Stomach (tissue), 9 donors: ENCODE data around the gene HDLBP. TPM values are rescaled to one million over a fixed set of nuclear protein-coding genes. Genes with fewer than 3 reads are reported as not detected.

ENCODE experiments used
- DNase-seq, 2 donors: peaks; one replicate each; pipeline versions ENCODE4 v3.0.0 to v3.0.0-alpha.2; 2013 to 2019
- H3K27ac ChIP-seq, 5 donors: fragments of 200-600 bp in 4 of 5; sonication (generic) in 4 of 5; one replicate each; pipeline ENCODE4 v1.5.1; 2013 to 2019; ENCODE audit warnings: mild to moderate bottlenecking in 1 of 5, moderate library complexity in 1 of 5
- H3K27me3 ChIP-seq, 3 donors: fragments of 200-600 bp; sonication (generic); one replicate each; pipeline ENCODE4 v1.5.1; 2017 to 2019; ENCODE audit warnings: mixed run types in 1 of 3
- H3K36me3 ChIP-seq, 4 donors: fragments of 200-600 bp; sonication (generic); 1 replicate in 3 of 4; 2 replicates in 1 of 4; pipeline ENCODE4 v1.5.1; 2016 to 2019
- H3K4me1 ChIP-seq, 4 donors: fragments of 200-600 bp; sonication (generic); one replicate each; pipeline ENCODE4 v1.5.1; 2016 to 2019
- H3K4me3 ChIP-seq, 4 donors: fragments of 200-600 bp; sonication (generic) in 3 of 4; one replicate each; pipeline ENCODE4 v1.5.1; 2016 to 2019; ENCODE audit warnings: mild to moderate bottlenecking in 1 of 4
- H3K9me3 ChIP-seq, 4 donors: fragments of 200-600 bp; sonication (generic); one replicate each; pipeline ENCODE4 v1.5.1; 2016 to 2019
- CTCF ChIP-seq, 7 experiments: fragments of 450-650 bp in 4 of 7; fragments of 200-600 bp in 3 of 7; sonication (generic) in 3 of 7; IDR thresholded peaks; one replicate each; pipeline ENCODE4 v1.5.1; 2016 to 2019; ENCODE audit warnings: antibody characterized with exemption in 7 of 7, control low read depth in 2 of 7, mild to moderate bottlenecking in 1 of 7
- EP300 ChIP-seq: sonication (generic); formaldehyde crosslinking; IDR thresholded peaks from one replicate; pipeline ENCODE4 v1.6.1; 2017; ENCODE audit warnings: antibody characterized with exemption
- POLR2A ChIP-seq, 4 donors: fragments of 450-650 bp; IDR thresholded peaks; one replicate each; pipeline ENCODE4 v1.6.1; 2016; ENCODE audit warnings: antibody characterized with exemption in 4 of 4, control low read depth in 2 of 4, mild to moderate bottlenecking in 1 of 4, moderate library complexity in 1 of 4
- POLR2AphosphoS5 ChIP-seq, 3 donors: sonication (generic); formaldehyde crosslinking; IDR thresholded peaks; one replicate each; pipeline ENCODE4 v1.6.1; 2016; ENCODE audit warnings: antibody characterized with exemption in 3 of 3
- WGBS, 5 donors: extraction: QIAGEN DNeasy Blood & Tissue Kit in 3 of 5; methylation state at CpG; one replicate each; pipeline versions ENCODE4 v1.1.5 to v1.1.7; 2013 to 2018; 5-methylcytosine and 5-hydroxymethylcytosine counted together
- intact Hi-C: fragments of 100-400 bp; cut with DNase I; formaldehyde crosslinking; loops from one replicate; pipeline ENCODE4 v1.15.1; 2023; ENCODE audit warnings: low total_unique reads
- polyA plus RNA-seq, 3 donors: library from polyadenylated mRNA; stranded (reverse); fragments of 200-250 nt; gene quantifications; one replicate each; pipeline ENCODE4 v1.2.3, GENCODE V29; 2013
- total RNA-seq, 5 donors: library from RNA; depleted of rRNA; stranded (reverse); fragments of >200 nt; gene quantifications; one replicate each; pipeline versions ENCODE4 v1.1.0 to v1.2.3, GENCODE V29; 2014 to 2016
- donor health status: healthy with polysubstance abuse.
- donor health status: Bipolar disorder and iron deficiency.
- donor health status: healthy.

HDLBP gene
- total and polyA plus RNA-seq, 8 donors, result 171 to 752 (median 397) TPM

- H3K36me3 ChIP-seq, result peaks cover 68 to 100% (median 100%) of the 10 kb centered on the region in 4 donors
- peaks cover 0 to 9% (median 3%) of the 10 kb centered on the region in 4 donors for H3K4me1 ChIP-seq
- DNase-seq, result peak in 1 of 2 donors; percentile 22
- H3K27ac ChIP-seq, result no peak overlapping the region
- TF ChIP-seq POLR2AphosphoS5 (IDR thresholded peaks at IDR 0.05) (no peak), CTCF (IDR thresholded peaks at IDR 0.05) (no peak), EP300 (no peak), POLR2A (IDR thresholded peaks at IDR 0.05) (no peak)
- no peaks in the 10 kb centered on the region for H3K27me3 ChIP-seq
- H3K9me3 ChIP-seq, result no peaks in the 10 kb centered on the region
- intact Hi-C loops, result no loop called here
- WGBS, 5 donors, result 74 to 84% (median 79%) methylated on average over 13 of the region's 13 CpGs
- H3K4me3 ChIP-seq, result no peak overlapping the region
Observed at GRCh38 chr2:241255542-241256167, 59.8 kb downstream of the HDLBP start.

- Histone ChIP-seq H3K4me3 (no peak overlapping the region), H3K27me3 (no peaks in the 10 kb centered on the region), H3K9me3 (no peaks in the 10 kb centered on the region), H3K27ac (no peak overlapping the region), H3K36me3 (peaks cover 68 to 100% (median 100%) of the 10 kb centered on the region in 4 donors), H3K4me1 (peaks cover 0 to 9% (median 3%) of the 10 kb centered on the region in 4 donors)
- intact Hi-C loops, result no loop called here
- TF ChIP-seq POLR2AphosphoS5 (IDR thresholded peaks at IDR 0.05), result no peak
- DNase-seq, result no peak
- 84 to 90% (median 89%) methylated on average over 8 to 10 of the region's 10 CpGs for whole genome bisulfite sequencing, 5 donors
Observed at GRCh38 chr2:241254904-241255351, 60.5 kb downstream of the HDLBP start.

- Histone ChIP-seq H3K36me3 (peaks cover 83 to 100% (median 100%) of the 10 kb centered on the region in 4 donors), H3K4me3 (no peak overlapping the region), H3K4me1 (peaks cover 0 to 5% (median 0%) of the 10 kb centered on the region in 4 donors), H3K27ac (no peak overlapping the region), H3K9me3 (no peaks in the 10 kb centered on the region), H3K27me3 (no peaks in the 10 kb centered on the region)
- TF ChIP-seq CTCF (IDR thresholded peaks at IDR 0.05) (no peak), POLR2AphosphoS5 (IDR thresholded peaks at IDR 0.05) (no peak), POLR2A (IDR thresholded peaks at IDR 0.05) (no peak), EP300 (no peak)
- intact Hi-C loops, result no loop called here
- DNase-seq, result no peak
- 87 to 95% (median 90%) methylated on average over 12 to 14 of the region's 14 CpGs for WGBS, 5 donors
Observed at GRCh38 chr2:241252778-241253475, 62.5 kb downstream of the HDLBP start.

- TF ChIP-seq POLR2A (IDR thresholded peaks at IDR 0.05), result no peak
- TF ChIP-seq EP300, result no peak
- no peak for TF ChIP-seq POLR2AphosphoS5 (IDR thresholded peaks at IDR 0.05)
- TF ChIP-seq CTCF (IDR thresholded peaks at IDR 0.05), result no peak
- Histone ChIP-seq H3K4me3 (no peak overlapping the region), H3K9me3 (no peaks in the 10 kb centered on the region), H3K27me3 (no peaks in the 10 kb centered on the region), H3K4me1 (no peaks in the 10 kb centered on the region), H3K27ac (no peak overlapping the region), H3K36me3 (peaks cover 94 to 100% (median 100%) of the 10 kb centered on the region in 4 donors)
- DNase-seq, result no peak
- 88 to 93% (median 91%) methylated on average over 7 to 14 of the region's 14 CpGs for WGBS, 5 donors
- intact Hi-C loops, result no loop called here
Observed at GRCh38 chr2:241249654-241250053, 65.8 kb downstream of the HDLBP start.
